C4-2B (cell line): ENCODE measurements around the gene DSC2.
"Not testable (repeated sequence)": the region's sequence is repeated elsewhere in the genome, so short reads cannot be mapped to it uniquely, and the experiment has no call there.

Experiments
- H3K27ac ChIP-seq: fragments of 450-650 bp; 2 replicates; pipeline ENCODE4 v1.5.1; 2017
- ZFX ChIP-seq: fragments of 450-650 bp; IDR thresholded peaks from 2 replicates; pipeline ENCODE4 v1.6.1; 2017
- TF ChIP-seq, protein P1 (sequence below): fragments of 450-650 bp; conservative IDR thresholded peaks from 2 replicates; pipeline ENCODE4 v1.5.1; 2017; ENCODE audit warnings: mild to moderate bottlenecking

Gene DSC2

DNA sequence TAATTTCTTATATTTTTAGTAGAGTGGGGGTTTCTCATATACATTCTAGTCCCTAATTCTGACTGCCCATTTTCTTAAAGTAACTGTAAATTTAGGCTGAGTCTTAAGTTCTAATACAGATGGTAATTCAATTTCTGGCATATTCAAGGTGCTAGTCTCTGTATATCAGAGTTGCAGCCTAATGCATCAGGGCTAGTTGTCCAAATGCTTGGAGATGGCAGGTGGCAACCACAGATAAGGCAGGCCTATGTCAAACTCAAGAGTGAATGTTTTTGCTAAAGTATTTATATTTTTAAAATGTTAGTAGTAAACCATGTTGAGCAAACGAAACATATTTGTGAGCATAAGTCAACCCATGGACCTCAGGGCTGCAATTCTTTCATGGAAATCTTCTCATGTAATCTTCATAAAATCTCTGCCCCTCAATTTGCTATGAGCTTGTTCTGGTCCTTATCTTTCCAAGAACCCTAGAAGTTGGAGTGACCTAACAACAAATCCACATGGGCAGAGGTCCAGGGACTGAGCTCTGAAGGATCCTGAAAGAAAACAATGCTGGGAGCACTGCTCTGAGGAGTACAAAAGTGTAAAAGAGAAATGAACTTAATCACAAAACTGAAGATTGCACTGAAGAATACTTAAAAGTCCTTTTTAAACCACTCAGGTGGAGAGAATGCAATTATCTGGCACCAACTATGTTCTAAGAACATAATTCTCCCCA, 27.3 kb upstream of the DSC2 start:
- H3K27ac ChIP-seq = no peak overlapping the region
- TF ChIP-seq, protein P1, sequence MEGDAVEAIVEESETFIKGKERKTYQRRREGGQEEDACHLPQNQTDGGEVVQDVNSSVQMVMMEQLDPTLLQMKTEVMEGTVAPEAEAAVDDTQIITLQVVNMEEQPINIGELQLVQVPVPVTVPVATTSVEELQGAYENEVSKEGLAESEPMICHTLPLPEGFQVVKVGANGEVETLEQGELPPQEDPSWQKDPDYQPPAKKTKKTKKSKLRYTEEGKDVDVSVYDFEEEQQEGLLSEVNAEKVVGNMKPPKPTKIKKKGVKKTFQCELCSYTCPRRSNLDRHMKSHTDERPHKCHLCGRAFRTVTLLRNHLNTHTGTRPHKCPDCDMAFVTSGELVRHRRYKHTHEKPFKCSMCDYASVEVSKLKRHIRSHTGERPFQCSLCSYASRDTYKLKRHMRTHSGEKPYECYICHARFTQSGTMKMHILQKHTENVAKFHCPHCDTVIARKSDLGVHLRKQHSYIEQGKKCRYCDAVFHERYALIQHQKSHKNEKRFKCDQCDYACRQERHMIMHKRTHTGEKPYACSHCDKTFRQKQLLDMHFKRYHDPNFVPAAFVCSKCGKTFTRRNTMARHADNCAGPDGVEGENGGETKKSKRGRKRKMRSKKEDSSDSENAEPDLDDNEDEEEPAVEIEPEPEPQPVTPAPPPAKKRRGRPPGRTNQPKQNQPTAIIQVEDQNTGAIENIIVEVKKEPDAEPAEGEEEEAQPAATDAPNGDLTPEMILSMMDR = no peak
- TF ChIP-seq ZFX = no peak

DNA sequence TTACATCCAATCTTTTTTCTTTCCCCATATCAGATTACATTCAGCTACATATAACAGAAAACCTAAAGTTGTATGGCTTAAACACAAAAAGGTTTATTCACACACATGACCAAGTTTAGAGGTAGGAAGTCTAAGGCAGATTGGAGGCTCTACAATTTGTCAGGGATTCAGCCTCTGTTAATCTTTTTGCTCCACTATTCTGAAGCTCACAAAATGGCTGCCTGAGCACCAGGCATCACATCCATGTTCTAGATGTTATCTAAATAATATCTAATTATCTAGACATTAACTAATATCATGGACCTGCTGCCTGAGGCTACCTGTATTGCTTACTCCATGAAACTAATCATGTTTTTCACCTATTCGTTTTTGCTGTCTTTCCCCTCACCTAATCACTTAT, 23.7 kb upstream of the DSC2 start:
- TF ChIP-seq, protein P1 = no peak
- no peak for TF ChIP-seq ZFX
- no peak overlapping the region for H3K27ac ChIP-seq

DNA sequence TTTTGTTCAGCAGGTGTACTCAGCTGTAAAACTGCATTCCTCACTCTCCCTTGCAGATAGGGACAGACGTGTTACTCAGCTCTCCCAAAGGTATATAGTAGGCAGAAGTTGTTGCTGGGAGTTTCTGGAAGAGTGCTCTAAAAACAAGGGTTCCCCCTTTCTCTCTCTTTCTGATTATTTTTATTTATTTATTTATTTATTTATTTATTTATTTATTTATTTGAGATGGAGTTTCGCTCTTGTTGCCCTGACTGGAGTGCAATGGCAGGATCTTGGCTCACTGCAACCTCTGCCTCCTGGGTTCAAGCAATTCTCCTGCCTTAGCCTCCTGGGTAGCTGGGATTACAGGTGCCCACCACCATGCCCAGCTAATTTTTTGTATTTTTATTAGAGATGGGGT, 20.9 kb upstream of the DSC2 start:
- H3K27ac ChIP-seq = not testable (repeated sequence)

DNA sequence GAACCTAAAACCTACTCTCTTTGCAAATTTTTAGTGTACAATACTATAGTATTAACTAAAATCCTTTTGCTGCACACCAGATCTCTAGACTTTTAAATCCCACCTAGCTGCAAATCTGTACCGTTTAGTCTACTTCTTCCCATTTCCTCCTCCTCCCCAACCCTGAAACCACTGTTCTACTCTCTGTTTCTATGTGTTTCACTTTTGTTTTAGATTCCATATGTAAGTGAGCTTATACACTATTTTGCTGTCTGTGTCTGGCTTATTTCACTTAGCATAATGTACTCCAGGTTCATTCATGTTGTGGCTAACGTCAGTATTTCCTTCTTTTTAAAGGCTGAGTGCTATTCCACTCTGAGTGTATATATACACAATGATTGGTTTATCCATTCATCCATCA, 18.4 kb upstream of the DSC2 start:
- TF ChIP-seq ZFX = no peak
- TF ChIP-seq, protein P1 = no peak
- no peak overlapping the region for H3K27ac ChIP-seq

DNA sequence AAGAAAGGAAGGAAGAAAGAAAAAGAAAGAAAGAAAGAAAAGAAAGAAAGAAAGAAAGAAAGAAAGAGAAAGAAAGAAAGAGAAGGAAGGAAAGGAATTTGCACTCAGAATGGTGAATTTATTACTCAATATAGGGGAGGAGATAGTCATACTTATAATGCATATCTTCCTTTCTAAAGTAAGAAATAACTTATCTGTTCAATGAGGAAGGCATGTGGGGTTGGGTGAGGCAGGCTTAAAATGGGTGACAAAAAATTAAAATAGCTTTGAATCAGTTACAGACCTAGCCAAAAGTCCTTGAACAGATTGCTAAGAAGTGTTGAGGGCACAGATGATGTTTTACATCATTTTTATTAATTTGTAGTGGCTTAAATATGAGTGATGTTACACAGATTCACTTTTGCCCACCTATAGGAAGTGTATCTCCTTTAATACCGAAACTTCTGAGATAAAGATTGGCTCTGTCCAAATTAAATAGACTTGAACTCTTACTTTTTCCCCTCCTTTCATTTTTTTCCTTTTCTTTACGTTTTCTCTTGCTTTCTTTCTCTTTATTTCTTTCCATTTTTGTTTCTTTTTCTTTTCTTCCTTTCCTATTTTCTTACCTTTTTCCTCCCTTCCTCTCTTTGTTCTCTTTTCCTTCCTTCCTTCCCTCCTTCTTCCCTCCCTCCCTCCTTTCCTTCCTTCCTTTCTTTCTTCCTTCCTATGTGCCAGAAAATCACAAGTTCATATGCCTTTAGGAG, 14.8 kb upstream of the DSC2 start:
- TF ChIP-seq, protein P1 = no peak
- TF ChIP-seq ZFX = no peak
- no peak overlapping the region for H3K27ac ChIP-seq

DNA sequence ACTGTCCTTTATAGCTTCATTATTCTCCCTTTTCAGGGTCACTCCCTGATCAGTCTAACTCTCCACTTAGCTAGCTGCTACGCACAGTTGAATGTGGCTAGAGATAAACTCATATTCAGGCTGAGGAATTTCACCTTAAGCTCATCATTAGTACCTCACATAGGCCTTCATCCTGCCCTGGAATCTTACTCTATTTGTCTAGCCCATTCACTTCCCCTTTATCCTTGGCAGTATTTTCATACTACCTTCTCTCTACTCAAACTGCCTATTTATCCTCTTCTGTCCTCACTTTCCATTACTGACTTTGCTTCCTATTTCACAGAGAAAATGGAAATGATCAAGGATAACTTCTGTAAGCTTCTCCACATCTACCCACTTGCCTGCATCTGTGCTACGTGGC, 10.6 kb upstream of the DSC2 start:
- TF ChIP-seq, protein P1 = no peak
- no peak for TF ChIP-seq ZFX
- no peak overlapping the region for H3K27ac ChIP-seq

DNA sequence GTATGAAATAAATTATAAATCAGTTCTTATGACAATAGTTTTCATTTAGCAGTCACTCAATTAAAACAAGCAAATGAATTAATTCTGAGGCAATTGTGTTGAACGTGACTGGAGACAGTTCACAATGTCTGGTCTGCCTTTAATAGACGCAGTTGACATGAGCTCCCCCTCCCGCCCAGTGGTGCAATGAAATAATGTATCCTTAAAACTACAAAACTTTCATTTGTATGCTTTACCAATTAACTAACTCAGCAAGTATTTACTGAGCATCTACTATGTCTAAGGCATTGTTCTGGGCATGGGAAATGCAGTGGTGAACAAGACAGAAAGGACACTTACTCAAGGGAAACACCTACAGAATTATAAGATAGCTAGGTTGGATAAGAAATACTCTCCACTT, 3.5 kb upstream of the DSC2 start:
- TF ChIP-seq ZFX = no peak
- TF ChIP-seq, protein P1 = no peak
- no peak overlapping the region for H3K27ac ChIP-seq
